ENCODE results near the gene PGAM5.
A peak's percentile ranks its signal among the peaks of the same experiment; 100 is the strongest.

Gene PGAM5

DNA sequence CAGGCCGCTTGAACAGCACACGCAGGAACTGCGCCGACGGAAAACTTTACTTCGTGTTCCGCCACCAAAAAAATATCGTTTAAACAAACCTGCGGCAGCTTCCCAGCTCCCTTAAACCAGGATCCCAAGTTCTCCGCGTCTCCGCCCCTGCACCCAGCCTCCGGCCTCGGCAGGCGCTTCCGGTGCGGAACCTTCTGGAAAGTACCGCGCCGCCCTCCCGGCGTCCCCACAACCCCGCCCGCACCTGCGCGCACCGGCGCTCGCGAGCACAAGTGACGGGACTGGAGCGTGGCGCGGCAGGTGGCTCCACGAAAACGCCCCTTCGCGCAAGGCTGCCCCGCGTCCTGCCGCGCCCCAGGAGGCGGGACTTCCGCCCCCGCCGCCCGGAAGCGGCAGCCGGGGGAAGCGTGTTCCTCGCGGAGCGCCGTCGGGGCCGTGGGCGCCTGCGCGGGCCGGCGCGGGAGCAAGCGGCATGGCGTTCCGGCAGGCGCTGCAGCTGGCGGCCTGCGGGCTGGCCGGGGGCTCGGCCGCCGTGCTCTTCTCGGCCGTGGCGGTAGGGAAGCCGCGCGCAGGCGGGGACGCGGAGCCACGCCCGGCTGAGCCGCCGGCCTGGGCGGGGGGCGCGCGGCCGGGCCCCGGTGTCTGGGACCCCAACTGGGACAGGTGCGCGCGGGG is at the start of gene PGAM5:
TSS of gene PGAM5 (plus strand) at position 438 of the 675 bp plus-strand sequence. CDS start at position 473, 35 bp downstream.
- peak; percentile 96 for DNase-seq

DNA sequence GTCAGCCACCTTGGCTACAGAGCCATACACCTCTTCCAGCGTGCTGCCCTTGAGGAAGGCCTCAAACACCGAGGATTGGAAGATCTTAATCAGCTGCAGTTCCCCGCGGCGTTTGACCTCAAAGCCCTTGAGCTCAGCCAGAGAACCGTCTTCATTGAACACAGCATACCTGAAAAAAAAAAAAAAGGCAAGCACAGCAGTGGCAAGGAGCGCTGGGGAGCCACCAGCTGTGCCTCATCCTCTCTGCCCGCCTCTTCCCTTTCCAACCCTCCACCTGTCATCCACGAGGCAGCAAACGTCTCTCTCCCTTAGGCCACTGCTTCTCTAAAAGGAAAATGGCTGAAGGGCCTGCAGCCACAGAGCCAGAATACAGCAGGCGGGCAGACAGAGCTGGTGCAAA is 49.6 kb upstream of the PGAM5 start:
- DNase-seq: no peak

DNA sequence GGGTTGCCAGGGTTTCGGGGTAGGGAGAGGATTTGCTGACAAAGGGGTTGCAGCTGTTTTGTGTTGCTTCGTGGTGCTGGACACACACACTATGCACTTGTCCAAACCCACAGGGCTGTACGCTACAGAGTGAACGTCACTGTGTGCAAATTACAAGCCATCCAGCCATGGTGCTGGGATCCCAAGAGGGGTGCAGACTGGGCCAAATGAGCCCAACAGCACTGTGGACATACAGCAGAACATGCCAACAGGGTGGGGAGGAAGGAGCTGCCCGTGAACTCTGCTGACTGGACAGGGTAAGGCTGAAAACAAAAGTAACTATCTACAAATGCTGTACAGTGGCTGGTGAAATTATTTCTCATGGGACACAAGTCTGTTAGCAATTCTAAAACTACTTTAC is 48.7 kb upstream of the PGAM5 start:
- DNase-seq: no peak

DNA sequence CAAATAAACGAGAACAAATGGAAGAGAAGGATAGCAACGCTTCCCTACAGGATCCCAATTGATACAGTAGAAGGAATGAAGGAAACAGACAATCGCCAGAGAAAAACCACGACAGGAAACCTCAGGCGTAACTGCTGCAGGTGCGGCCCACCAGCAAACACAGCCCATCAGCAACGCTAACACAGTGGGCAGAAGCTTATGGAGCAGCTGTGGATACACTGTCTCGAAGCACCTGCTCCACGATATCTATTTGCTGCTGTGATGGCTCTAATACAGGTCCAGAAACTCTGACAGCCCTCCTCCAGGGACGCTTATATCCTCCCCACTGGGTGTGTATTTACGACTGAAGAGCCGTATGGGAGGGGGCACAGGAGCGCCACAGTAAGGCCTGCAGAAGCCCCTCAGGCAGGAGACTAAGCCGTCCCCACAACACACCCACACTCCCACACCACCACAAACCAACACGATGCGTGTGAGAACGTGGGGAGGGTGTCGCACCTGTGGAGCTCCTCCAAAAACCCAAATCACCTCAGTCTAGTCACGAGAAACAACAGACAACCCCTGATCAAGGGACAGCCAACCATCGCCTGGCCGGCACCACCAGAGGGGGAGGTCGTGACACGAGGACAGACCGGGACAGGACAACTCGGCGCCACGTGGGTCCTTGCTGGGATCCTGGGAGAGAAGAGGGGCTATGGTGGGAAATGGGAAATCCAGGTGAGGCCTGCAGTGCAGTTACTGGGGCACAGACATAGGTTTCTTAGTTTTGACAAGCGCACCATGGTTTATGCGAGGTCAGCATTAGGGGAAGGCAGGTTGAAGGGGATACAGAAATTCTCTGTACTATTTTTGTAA is 47.5 kb upstream of the PGAM5 start:
- no peak for DNase-seq

DNA sequence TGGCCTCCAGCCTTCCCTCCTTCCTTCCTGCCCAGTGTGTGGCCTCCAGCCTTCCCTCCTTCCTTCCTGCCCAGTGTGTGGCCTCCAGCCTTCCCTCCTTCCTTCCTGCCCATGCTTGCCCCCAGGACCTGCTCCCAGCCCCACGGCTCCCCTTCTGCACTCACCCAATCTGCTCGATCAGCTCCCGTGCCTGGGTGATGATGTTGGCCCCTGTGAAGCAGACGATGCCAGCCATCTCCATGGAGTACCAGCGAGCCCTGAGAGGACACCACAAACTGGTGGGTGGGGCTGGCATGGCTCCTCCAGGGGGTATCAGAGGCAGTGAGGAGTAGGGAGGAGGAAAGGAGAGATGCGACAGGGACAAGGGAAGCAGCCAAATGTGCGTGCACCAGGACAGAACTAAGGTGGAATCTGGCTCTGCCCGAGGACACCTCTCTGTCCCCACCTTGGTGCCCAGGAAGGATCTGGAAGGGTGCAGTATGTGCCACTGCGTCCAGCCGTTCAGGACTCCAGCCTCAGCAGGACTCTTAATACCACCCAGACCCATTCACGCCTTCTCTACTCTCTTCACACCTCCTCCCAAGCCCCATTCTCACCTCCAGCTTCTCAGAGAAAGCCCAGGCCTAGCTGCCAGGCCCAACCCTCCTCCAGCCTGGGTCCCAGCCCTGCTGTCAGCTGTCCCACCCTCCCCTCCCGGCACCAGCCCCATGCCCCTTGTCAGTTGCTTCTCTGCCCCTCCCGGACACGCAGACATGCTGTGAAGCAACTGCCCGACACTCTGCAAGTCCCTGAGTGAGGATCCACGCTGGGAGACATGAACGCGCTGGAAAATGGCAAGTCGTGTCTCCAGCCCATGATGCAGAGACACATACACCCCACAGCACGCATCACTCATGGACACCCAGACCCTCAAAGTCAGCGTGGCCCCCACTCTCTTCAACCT is 46.2 kb upstream of the PGAM5 start:
- no peak for DNase-seq

DNA sequence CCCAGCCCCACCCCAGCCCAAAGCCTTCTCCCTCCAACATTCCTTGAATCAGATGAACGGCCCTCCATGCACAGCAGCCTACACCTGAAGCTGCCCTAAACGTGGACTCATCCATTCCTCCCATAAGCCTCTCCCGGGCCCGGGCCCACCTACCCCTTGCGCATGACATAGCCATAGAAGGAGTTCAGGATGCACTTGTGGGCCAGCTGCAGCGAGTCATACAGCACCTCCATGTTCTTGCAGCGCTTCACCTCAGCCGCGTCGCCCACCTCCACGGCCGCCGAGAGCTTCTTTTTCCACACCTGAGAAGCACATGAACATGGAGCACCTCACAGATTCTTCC is 45.5 kb upstream of the PGAM5 start:
- no peak for DNase-seq

DNA sequence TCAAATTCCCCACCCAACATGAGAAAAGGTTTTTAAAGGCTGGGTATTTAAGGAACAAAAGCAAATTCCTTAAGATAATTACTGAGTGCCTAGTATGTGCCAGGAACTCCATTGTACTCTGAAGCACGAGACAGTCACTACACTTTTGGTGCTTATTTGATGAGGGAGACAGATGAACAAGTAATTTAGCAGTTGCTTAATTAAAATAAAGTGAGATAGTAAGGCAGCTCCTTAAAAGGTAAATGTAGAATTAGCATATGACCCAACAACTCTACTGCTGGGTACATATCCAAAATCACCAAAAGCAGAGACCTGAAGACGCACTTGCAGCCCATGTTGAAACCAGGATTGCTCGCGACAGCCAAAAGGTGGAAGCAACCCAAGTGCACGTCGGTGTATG is 44.8 kb upstream of the PGAM5 start:
- DNase-seq: no peak

DNA sequence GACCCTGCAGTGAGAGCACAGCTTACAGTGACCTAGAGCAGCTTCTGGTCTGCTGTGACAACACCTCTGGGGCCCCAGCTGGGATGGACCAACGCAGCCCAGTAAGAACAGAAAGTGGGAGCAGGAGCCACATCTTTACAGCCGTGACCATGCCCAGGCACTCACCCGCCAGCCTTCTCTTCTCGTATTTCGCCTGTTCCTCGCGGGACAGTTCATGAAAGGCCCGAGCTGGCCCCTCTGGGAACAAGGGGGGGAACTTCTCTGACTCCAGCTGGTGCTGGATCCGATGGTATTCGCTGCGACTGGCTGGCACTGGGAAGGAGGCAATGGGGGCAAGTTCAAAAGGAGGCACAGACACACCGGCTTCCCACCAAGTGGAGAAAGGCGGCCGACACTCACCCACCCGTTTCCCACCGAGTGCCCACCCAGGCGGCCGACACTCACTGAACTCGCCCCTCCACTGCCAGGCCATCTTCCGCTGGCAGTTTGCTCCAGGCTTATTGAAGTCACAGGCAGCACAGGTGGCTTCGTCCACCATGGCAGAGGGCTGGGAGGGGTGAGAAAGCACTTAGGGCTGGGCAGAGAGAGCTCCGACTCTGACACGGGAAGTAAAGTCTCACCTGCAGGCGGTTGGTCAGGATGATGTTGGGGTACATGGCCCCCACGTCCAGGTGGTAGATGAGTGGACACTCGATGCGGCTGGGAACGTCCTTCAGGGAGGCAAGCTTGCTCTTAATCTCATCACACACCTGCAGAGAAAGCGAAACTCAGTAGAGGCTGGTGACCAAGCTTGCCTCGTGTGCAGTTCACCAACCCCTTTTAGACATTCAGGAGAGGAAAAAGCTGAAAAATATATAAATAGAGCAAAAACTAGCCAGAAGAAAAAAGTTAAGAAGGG is 42.2 kb upstream of the PGAM5 start:
- no peak for DNase-seq

DNA sequence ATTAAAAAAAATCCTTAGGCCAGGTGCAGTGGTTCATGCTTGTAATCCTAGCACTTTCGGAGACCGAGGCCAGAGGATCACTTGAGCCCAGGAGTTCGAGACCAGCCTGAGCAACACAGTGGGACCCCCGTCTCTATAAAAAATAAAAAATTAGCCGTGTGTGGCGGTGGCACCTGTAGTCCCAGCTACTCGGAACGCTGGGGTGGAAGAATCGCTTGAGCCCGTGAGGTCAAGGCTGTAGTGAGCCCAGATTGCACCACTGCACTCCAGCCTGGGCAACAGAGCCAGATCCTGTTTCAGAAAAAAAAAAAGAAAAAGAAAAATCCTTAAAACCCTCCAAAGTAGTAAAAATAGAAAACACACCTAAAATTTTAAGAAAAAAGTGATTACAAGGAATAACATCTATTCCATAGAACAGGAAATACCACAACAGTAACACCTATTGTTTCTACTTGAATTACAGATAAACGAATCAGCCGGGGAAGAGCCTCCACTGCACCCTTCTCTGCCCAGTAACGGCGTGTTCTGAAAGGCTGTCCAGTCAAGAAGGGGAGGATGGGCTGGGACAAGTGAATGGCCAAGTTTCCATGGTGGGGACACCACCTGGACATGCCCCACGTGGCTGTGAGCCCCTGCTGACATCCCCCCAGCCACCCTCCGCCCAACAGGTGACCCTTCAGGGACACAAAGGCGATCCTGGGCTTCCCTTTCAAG is 41.3 kb upstream of the PGAM5 start:
- DNase-seq: no peak

DNA sequence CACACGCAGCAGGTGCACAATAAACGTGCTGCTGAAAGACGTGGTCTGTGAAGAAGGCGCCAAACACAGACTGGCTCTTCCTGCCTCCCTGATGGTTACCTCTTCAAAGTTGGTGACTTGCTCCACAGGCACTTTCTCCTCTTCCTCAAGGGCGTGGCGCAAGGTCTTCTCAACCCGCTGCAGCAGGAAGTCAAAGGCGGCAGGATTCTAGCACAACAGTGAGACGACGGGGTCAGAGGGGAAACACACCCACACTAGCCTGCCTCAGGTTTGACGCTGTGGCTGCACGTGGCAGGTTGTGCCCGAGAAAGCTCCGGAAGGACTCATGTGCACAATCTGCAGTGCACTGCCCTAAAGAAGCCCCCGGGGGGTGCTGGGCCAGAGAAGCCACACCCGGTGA is 38.5 kb upstream of the PGAM5 start:
- no peak for DNase-seq

DNA sequence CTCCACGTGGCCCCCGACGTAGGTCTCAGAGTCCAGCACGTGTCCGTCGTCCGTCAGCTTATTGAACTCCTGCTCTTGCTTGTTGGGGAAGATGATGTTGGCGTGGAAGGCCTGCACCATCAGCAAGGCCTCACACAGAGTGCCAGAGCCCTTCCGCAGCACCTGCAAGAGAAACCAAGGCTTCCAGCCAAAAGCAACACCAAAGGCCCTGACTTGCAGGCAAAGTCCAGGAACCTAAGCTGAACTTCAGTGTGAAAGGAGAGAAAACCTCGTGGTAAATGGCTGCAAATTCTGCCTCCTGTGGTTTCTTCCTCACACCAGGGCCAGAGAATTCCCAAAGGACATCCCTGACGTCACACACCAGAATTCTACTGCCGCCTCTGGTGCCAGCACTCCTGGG is 38.0 kb upstream of the PGAM5 start:
- DNase-seq: no peak

DNA sequence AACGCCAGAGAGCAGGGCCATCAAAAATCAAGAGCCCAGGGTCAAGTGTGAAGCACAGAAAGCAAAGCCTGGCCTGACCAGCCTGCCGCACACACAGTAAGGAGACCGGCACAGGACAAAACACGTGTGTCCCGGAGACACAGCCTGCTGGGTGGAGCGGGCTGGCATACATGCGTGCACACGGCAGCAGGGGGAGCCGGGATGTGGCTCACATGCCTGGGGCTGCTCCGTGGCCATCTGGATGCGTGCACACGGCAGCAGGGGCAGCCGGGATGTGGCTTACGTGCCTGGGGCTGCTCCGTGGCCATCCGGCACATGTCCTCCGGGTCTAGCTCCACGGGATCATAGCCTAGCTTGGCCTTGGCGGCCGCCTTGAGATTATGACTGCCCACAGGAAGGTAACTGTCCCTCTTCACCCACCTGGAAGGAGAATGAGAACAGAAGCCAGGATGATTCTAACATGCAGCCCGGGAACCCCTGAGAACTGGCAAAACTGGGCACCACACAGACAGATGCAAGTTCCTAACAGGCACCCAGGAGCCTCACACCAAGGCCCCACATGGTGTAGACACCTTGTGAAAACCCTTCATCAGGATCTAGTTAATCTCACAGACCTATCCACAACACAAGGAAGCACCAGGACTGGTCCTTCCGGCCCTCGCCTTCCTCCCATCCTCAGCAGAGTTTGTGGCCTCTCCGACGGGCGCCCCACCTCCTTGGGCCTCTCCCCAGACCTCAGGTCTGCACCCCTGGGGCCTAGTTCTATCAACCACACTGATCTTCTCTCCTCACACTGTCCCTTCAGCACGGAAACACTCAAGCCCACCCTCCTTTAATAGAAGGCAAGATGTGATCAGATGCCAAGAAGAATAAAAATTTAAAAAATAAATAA is 37.1 kb upstream of the PGAM5 start:
- DNase-seq: no peak

DNA sequence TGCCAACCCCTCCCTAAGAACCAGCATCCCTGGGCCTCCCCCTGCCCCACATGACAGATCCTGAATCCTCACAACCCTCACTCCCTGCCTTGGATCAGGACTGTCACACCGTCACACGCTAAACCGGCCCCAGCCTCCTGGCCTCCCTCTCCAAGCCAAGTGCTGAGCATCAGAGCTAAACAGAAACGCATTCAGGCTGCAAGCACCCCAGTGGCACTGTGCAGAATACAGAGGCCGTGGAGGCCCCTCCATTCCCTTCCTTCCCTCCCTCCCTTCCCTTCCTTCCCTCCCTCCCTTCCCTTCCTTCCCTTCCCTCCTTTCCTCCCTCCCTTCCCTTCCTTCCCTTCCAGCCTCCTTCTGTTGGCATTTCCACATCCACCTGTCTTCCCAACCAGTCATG is 36.1 kb upstream of the PGAM5 start:
- DNase-seq: no peak

DNA sequence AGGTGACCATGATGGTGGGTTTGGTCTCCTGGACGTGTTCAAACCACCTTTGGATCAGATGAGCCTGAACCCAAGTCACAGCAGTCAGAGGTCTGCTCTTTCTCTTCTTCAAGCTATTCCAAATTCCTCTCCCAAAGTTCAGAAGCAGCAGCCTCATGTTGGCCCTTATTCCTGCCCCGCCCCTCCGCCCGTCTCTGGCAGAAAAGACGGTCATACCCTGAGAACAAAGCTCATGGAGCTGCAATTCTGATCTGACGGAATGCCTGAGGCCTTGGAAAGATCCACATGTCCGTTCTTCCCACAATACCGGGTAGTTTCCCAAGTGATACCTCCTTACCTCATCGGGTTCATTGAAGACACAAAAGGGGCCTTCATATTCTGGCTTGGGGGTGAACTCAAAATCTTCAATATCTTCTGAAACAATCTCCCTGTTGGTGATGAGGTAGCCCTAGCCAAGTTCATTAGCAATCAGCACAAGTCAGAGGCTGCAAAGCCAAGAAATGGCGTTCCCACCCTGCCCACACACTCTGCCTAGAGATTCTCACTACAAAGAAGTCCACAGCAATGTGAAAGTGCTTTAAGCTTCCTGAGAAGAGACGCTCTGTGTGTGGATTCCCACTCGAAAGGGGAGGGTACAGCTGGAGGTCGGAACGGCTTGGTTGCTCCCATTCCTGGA is 34.7 kb upstream of the PGAM5 start:
- no peak for DNase-seq

DNA sequence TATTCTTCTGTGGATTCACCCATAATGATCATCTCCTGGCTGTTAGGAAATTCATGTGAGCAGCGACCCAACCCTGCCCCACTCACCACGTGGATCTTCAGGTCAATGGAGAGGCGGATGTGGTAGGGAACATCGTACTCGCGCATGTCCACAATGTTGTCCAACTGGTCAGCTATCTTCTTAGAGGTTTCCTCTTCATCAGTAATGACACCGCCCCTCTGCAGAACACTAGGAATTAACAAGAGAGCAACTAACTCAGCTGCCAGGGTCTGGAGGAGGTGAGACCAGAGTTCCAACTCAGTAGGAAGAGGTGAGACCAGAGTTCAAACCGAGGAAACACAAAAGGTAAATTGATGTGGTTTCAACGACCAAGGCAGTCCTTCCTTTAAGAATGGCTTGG is 33.1 kb upstream of the PGAM5 start:
- no peak for DNase-seq

DNA sequence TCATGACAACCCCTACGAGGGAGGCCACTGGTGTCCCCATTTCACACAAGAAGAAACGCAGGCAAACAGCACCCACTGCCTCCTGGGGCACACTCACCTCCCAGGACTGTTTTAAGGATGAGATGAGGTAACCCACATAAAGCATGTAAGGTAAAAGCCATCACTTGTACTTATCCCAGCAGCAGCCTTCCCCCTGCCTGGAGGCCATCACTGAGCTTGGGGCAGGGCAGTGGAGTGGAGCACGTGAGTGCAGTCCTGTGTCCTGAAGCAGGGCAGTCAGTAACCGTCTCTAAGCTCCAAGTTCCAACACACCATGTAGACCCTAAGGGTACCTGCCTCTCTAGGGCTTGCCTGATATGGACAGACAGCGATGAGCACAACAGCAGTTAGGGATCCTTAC is 25.2 kb upstream of the PGAM5 start:
- DNase-seq: no peak

DNA sequence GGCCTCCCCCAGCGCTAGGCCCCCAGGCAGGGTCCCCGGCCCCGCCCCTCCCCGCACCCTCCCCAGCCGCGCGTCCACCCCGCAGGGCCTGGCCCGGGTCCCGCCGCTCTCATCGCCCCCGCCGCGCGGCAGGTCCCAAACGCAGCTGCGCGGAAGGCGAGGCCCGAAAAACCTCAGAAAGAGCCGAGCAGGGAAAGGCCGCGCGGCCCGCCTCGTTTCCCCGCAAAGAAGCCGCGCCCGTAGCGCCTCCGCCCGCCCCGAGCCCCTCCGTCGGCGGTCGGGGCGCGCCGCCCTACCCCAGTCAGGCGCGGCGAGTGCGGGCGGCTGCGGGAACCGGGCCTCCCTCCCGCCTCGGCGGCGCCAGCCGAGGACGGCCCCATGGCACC is 23.8 kb upstream of the PGAM5 start:
- DNase-seq: no peak

DNA sequence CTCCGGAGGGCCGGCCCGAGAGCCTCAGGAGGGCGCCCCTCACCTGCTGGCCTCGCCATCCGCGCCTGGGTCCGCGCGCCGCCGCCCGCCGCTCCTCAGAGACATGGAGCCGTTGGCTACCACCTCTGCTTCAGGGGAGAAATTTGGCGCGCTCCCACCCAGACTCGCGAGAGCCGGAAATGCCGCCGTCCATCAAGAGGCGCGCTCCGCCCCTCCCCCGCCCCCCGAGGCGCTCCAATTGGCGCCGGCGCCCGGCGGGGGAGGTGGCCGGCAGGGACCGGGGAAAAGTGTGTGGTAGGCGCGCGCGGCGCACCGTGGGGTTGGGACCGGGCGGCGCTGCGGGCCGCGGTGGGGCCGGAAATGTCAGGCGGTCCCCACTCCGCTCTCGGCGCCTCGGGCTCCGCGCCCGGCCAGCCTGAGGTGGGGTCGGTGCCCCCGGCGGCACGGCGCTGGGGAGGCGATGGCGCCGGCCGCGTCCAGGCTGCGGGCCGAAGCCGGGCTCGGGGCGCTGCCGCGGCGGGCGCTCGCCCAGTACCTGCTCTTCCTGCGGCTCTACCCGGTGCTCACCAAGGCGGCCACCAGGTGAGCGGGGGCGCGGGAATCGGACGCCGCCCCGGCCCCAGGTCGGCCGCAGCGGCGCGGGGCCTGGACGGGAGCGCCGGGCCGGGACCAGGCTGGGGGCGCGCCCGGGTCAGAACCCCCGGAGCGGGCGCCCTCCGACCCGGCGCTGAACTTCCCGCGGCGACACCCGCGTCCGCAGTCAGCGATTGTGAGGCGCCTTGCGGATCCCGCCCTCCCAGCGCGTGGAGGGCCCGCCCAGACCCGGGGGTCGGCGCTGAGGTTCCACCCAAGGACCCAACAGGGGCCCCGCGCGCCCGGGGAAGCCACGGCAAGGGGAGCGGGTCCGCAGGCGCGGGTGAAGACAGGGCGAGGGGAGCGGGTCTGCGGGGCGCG is 23.2 kb upstream of the PGAM5 start, which contains the start of the genes POLE and PXMP2:
TSS of gene POLE (minus strand) at position 132 of the 954 bp plus-strand sequence. CDS start at position 105, 27 bp downstream.
TSS of gene PXMP2 (plus strand) at position 377 of the 954 bp plus-strand sequence. CDS start at position 461, 84 bp downstream.
- DNase-seq: peak; percentile 95

DNA sequence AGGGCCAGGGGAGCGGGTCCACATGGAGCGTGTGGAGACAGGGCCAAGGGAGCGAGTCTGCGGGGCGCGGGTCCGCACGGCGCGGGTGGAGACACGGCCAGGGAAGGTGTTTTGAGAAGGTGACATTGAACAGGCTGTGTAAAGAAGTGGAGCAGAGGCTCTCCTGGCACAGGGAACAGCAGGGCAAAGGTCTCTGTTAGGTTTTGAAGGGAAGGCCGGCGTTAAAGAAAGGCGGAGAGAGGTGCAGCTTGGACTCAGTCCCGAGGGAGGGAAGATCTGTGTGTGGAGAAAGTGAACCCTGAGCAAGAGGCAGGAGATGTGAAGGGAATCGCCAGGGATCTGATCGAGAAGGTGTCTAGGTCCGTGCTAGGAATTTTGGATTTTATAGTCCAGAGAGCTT is 21.4 kb upstream of the PGAM5 start:
- no peak for DNase-seq
